CD4-positive, CD25-positive, alpha-beta regulatory T cell (primary cell): Measurements from ENCODE around the gene APP. TPM values are rescaled to one million over a fixed set of nuclear protein-coding genes. Genes with fewer than 3 reads are reported as not detected.

ENCODE experiments used
- ATAC-seq, 2 donors: fragments of 150-1000 bp; cut with Tn5 transposase; one replicate each; pipeline ENCODE4 v1.10.0; 2021; ENCODE audit warnings: low read depth in 2 of 2, moderate number of reproducible peaks in 2 of 2, moderate library complexity in 1 of 2
- DNase-seq, 3 donors: peaks; one replicate each; pipeline versions ENCODE4 v3.0.0 to v3.0.0-alpha.2; 2012 to 2022; ENCODE audit warnings: mixed read lengths in 1 of 3
- H3K27ac ChIP-seq: one replicate; pipeline ENCODE4 v1.7.0; 2013; ENCODE audit warnings: mild to moderate bottlenecking, low read length; ENCODE audit not compliant: insufficient read depth, poor library complexity, severe bottlenecking
- H3K27me3 ChIP-seq: one replicate; pipeline ENCODE4 v1.7.0; 2013; ENCODE audit warnings: low read length; ENCODE audit not compliant: control insufficient read depth, insufficient read depth
- H3K36me3 ChIP-seq: one replicate; pipeline ENCODE4 v1.7.0; 2013; ENCODE audit warnings: mild to moderate bottlenecking, low read length, moderate library complexity; ENCODE audit not compliant: control insufficient read depth, insufficient read depth
- H3K4me1 ChIP-seq: 2 replicates; pipeline ENCODE4 v1.7.0; 2013; ENCODE audit warnings: mild to moderate bottlenecking, low read length; ENCODE audit not compliant: insufficient read depth, control insufficient read depth, poor library complexity, severe bottlenecking
- H3K4me3 ChIP-seq: one replicate; pipeline ENCODE4 v1.7.0; 2013; ENCODE audit warnings: low read depth, mild to moderate bottlenecking, low read length, moderate library complexity
- H3K9me3 ChIP-seq, 2 experiments: 1 replicate in 1 of 2; 2 replicates in 1 of 2; pipeline ENCODE4 v1.7.0; 2013; ENCODE audit warnings: low read length in 2 of 2, mild to moderate bottlenecking in 1 of 2, moderate library complexity in 1 of 2; ENCODE audit not compliant: control insufficient read depth in 2 of 2
- H3K27ac Mint-ChIP-seq, 3 donors: one replicate each; pipeline ENCODE4 v1.8.0; 2020 to 2022; ENCODE audit warnings: mild to moderate bottlenecking in 3 of 3, mixed read lengths in 3 of 3, moderate library complexity in 2 of 3
- H3K27me3 Mint-ChIP-seq: one replicate; pipeline ENCODE4 v1.8.0; 2022; ENCODE audit warnings: mild to moderate bottlenecking, mixed read lengths
- H3K36me3 Mint-ChIP-seq: one replicate; pipeline ENCODE4 v1.8.0; 2020; ENCODE audit warnings: mixed read lengths
- H3K4me1 Mint-ChIP-seq, 4 donors: one replicate each; pipeline ENCODE4 v1.8.0; 2020 to 2022; ENCODE audit warnings: mixed read lengths in 4 of 4, mild to moderate bottlenecking in 1 of 4
- H3K4me3 Mint-ChIP-seq, 4 donors: one replicate each; pipeline ENCODE4 v1.8.0; 2020 to 2022; ENCODE audit warnings: mild to moderate bottlenecking in 4 of 4, mixed read lengths in 4 of 4, moderate library complexity in 3 of 4
- H3K9me3 Mint-ChIP-seq, 7 donors: one replicate each; pipeline ENCODE4 v1.8.0; 2020 to 2022; ENCODE audit warnings: mixed read lengths in 7 of 7, mild to moderate bottlenecking in 3 of 7, moderate library complexity in 2 of 7
- polyA plus RNA-seq, 4 donors: library from polyadenylated mRNA; unstranded; fragments of 300-500 nt; fragmentation: Illumina TruSeq; gene quantifications; one replicate each; pipeline ENCODE4 v1.2.3, GENCODE V29; 2021
- total RNA-seq: library from RNA; stranded (reverse); gene quantifications from one replicate; pipeline ENCODE4 v1.2.3, GENCODE V29; 2022

Gene APP
- total and polyA plus RNA-seq, 5 donors from 2014 or later = 3.9 to 29.5 (median 7.5) TPM

DNA sequence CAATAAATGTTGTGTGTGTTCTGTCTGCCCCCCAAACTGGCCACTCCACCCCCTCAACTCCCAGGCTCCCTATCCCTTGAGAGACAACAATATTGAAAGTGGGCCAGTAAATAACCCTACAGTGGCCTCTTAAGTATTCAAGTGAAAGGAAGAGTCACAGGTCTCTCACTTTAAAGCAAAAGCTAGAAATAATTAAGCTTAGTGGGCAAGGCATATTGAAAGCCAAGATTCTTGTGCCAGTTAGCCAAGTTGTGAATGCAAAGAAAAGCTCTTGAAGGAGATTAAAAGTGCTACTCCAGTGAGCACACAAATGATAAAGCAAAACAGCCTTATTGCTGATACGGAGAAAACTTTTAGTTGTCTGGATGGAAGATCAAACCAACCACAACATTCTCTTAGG is 277.4 kb downstream of the APP start:
- Mint-ChIP-seq H3K27ac (no peak overlapping the region), H3K9me3 (no peaks in the 10 kb centered on the region), H3K36me3 (peaks cover 11% of the 10 kb centered on the region), H3K4me1 (peaks cover 0 to 3% (median under 1%) of the 10 kb centered on the region in 4 donors), H3K27me3 (no peaks in the 10 kb centered on the region), H3K4me3 (no peak overlapping the region)
- no peaks in the 10 kb centered on the region for H3K4me1 ChIP-seq
- no peaks in the 10 kb centered on the region for H3K27me3 ChIP-seq
- H3K4me3 ChIP-seq = no peak overlapping the region
- no peaks in the 10 kb centered on the region for H3K9me3 ChIP-seq
- DNase-seq (no peak), ATAC-seq (no peak)
- no peak overlapping the region for H3K27ac ChIP-seq
- no peaks in the 10 kb centered on the region for H3K36me3 ChIP-seq

GRCh38 chr21:25891596-25891995 is 279.0 kb downstream of the APP start:
- Mint-ChIP-seq H3K4me3 (no peak overlapping the region), H3K36me3 (peaks cover 11% of the 10 kb centered on the region), H3K9me3 (no peaks in the 10 kb centered on the region), H3K27ac (no peak overlapping the region), H3K27me3 (no peaks in the 10 kb centered on the region), H3K4me1 (peaks cover 0 to 3% (median under 1%) of the 10 kb centered on the region in 4 donors)
- H3K27ac ChIP-seq = no peak overlapping the region
- H3K36me3 ChIP-seq = no peaks in the 10 kb centered on the region
- ATAC-seq (no peak), DNase-seq (no peak)
- no peaks in the 10 kb centered on the region for H3K9me3 ChIP-seq
- no peaks in the 10 kb centered on the region for H3K4me1 ChIP-seq
- no peaks in the 10 kb centered on the region for H3K27me3 ChIP-seq
- H3K4me3 ChIP-seq = no peak overlapping the region

- H3K4me3 ChIP-seq = no peak overlapping the region
- no peak overlapping the region for H3K4me3 Mint-ChIP-seq
- H3K27me3 ChIP-seq = no peaks in the 10 kb centered on the region
- H3K27ac Mint-ChIP-seq = no peak overlapping the region
- no peaks in the 10 kb centered on the region for H3K36me3 ChIP-seq
- ATAC-seq = no peak
- H3K9me3 ChIP-seq = no peaks in the 10 kb centered on the region
- H3K36me3 Mint-ChIP-seq = peaks cover 11% of the 10 kb centered on the region
- no peaks in the 10 kb centered on the region for H3K9me3 Mint-ChIP-seq
- H3K4me1 ChIP-seq = no peaks in the 10 kb centered on the region
- no peak overlapping the region for H3K27ac ChIP-seq
- DNase-seq = no peak
- H3K27me3 Mint-ChIP-seq = no peaks in the 10 kb centered on the region
- peaks cover 0 to 3% (median 0%) of the 10 kb centered on the region in 4 donors for H3K4me1 Mint-ChIP-seq
Measured at GRCh38 chr21:25890001-25890400, 280.6 kb downstream of the APP start.

DNA sequence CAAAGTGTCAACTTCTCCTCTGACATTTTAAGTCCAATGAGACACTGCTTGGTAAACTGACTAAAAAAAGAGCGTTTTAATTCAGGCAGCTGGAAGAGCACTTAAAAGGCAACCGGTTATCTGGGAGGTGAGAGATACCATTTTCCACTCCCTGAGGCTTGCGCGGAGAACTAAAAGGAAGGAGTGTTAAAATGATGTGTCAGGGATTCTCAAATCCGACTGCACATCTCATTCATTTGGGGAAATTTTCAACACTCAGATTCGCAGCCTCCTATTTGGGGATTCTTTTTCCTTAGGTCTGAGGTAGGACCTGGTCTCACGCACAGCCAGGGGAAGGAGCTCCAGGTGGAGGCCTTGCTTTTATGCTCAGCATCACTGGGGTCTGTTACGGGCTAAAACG is 281.9 kb downstream of the APP start:
- H3K4me1 Mint-ChIP-seq = peaks cover 0 to 3% (median 0%) of the 10 kb centered on the region in 4 donors
- Histone ChIP-seq H3K4me3 (no peak overlapping the region), H3K27ac (no peak overlapping the region), H3K36me3 (no peaks in the 10 kb centered on the region), H3K27me3 (no peaks in the 10 kb centered on the region), H3K4me1 (no peaks in the 10 kb centered on the region), H3K9me3 (no peaks in the 10 kb centered on the region)
- H3K27me3 Mint-ChIP-seq = no peaks in the 10 kb centered on the region
- H3K27ac Mint-ChIP-seq = no peak overlapping the region
- DNase-seq (no peak), ATAC-seq (no peak)
- no peak overlapping the region for H3K4me3 Mint-ChIP-seq
- H3K36me3 Mint-ChIP-seq = peaks cover 11% of the 10 kb centered on the region
- H3K9me3 Mint-ChIP-seq = no peaks in the 10 kb centered on the region

DNA sequence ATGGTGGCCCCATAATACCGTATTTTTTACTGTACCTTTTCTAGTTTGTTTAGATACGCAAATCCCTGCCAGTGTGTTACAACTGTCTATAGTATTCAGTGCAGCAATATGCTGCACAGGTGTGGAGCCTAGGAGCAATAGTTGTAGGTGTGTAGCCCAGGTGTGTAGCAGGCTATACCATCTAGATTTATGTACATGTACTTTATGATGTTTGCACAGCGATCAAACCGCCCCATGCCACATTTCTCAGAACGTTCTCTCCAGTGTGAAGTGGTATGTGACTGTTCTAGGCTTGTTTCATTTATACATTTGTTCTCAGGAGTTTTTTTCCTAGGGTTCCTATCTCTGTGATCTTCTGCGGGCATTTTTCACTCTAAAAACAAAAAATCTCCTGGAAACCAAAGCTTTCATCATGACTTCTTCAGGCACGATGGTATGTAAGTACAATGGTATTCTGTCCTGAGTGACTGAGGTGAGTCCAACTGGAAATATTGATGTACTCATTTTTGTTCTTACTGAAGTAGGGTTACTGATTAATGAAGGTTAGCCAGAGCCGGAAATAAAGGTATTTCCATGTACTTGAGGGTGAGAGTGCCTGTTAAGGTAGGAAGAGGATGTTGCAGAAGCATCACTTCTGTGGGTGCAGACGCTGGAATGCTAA is 282.8 kb downstream of the APP start:
- H3K4me3 Mint-ChIP-seq = no peak overlapping the region
- H3K27ac Mint-ChIP-seq = no peak overlapping the region
- Histone ChIP-seq H3K4me1 (no peaks in the 10 kb centered on the region), H3K4me3 (no peak overlapping the region), H3K27ac (no peak overlapping the region), H3K9me3 (no peaks in the 10 kb centered on the region), H3K27me3 (no peaks in the 10 kb centered on the region), H3K36me3 (no peaks in the 10 kb centered on the region)
- H3K9me3 Mint-ChIP-seq = no peaks in the 10 kb centered on the region
- H3K4me1 Mint-ChIP-seq = peaks cover 0 to 3% (median 0%) of the 10 kb centered on the region in 4 donors
- no peak for DNase-seq
- no peak for ATAC-seq
- H3K36me3 Mint-ChIP-seq = peaks cover 11% of the 10 kb centered on the region
- H3K27me3 Mint-ChIP-seq = no peaks in the 10 kb centered on the region

GRCh38 chr21:25887166-25887565 is 283.4 kb downstream of the APP start:
- peaks cover 0 to 3% (median 0%) of the 10 kb centered on the region in 4 donors for H3K4me1 Mint-ChIP-seq
- no peaks in the 10 kb centered on the region for H3K36me3 ChIP-seq
- no peaks in the 10 kb centered on the region for H3K9me3 Mint-ChIP-seq
- no peaks in the 10 kb centered on the region for H3K27me3 Mint-ChIP-seq
- no peak overlapping the region for H3K4me3 Mint-ChIP-seq
- H3K36me3 Mint-ChIP-seq = peaks cover 11% of the 10 kb centered on the region
- ATAC-seq (no peak), DNase-seq (no peak)
- no peak overlapping the region for H3K27ac Mint-ChIP-seq
- H3K4me3 ChIP-seq = no peak overlapping the region
- H3K27me3 ChIP-seq = no peaks in the 10 kb centered on the region
- no peaks in the 10 kb centered on the region for H3K9me3 ChIP-seq
- no peak overlapping the region for H3K27ac ChIP-seq
- no peaks in the 10 kb centered on the region for H3K4me1 ChIP-seq

DNA sequence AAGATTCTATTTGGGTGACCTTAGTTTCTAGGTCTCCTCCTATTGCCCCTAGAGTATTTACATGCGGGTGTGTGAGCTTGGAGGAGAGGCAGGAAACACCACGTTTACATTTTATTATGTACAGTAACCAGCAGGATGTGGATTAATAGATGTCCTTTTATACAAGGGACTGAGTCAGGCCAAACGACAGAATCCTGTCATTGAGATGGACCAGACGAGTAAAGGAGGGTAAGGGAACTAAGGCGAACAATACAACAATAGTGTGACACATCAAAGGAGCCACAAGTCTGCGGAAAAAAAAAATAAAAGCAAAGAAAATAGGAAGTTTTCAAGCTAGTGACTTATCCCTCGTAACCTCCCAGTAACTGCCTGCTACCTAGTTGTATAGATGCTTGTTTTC is 284.7 kb downstream of the APP start:
- H3K9me3 Mint-ChIP-seq = no peaks in the 10 kb centered on the region
- peaks cover 0 to 3% (median 0%) of the 10 kb centered on the region in 4 donors for H3K4me1 Mint-ChIP-seq
- no peak overlapping the region for H3K27ac Mint-ChIP-seq
- H3K4me3 Mint-ChIP-seq = no peak overlapping the region
- H3K27me3 ChIP-seq = no peaks in the 10 kb centered on the region
- no peaks in the 10 kb centered on the region for H3K9me3 ChIP-seq
- no peaks in the 10 kb centered on the region for H3K4me1 ChIP-seq
- DNase-seq = no peak
- peaks cover 6% of the 10 kb centered on the region for H3K36me3 Mint-ChIP-seq
- H3K27ac ChIP-seq = no peak overlapping the region
- ATAC-seq = no peak
- H3K36me3 ChIP-seq = no peaks in the 10 kb centered on the region
- no peaks in the 10 kb centered on the region for H3K27me3 Mint-ChIP-seq
- no peak overlapping the region for H3K4me3 ChIP-seq

DNA sequence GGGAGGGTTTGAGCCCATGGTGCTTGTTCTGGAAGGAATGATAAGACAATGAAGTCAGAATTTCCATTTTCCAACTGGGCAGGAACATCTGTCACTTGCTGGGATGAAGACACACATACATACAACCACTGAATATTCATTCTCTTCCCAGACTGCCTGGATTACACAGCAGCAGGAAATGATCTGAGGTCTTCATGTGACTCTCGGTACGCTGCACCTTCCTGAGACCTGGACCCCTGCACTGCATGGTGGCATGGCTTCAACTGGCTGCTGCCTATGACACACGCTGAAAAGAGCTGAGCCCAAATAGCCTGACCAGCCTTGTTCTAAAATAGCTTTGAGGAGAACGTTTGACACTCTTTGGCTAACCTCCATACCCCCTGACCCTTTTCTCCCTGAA is 285.2 kb downstream of the APP start:
- H3K36me3 ChIP-seq = no peaks in the 10 kb centered on the region
- no peak overlapping the region for H3K4me3 Mint-ChIP-seq

More for the DNA sequence above, 285.2 kb downstream of the APP start:
- Histone ChIP-seq H3K4me3 (no peak overlapping the region), H3K9me3 (no peaks in the 10 kb centered on the region), H3K27me3 (no peaks in the 10 kb centered on the region), H3K27ac (no peak overlapping the region), H3K4me1 (no peaks in the 10 kb centered on the region)
- Mint-ChIP-seq H3K27me3 (no peaks in the 10 kb centered on the region), H3K4me1 (peaks cover 0 to 3% (median 0%) of the 10 kb centered on the region in 4 donors), H3K36me3 (peaks cover 3% of the 10 kb centered on the region), H3K27ac (no peak overlapping the region), H3K9me3 (no peaks in the 10 kb centered on the region)
- ATAC-seq (no peak), DNase-seq (no peak)
